OCI-LY7 (cell line): ENCODE measurements around the gene SPRYD3. TPM values are rescaled to one million over a fixed set of nuclear protein-coding genes. Genes with fewer than 3 reads are reported as not detected.

ENCODE experiments used
- BruUV-seq: library from RNA; stranded (reverse); fragments of 400-500 nt; replicated peaks from 2 replicates; lab custom pipeline; 2021; lab: Mats Ljungman, UMichigan
- CTCF ChIA-PET: fragments of 300-600 bp; sonication (Branson Sonifier 250); formaldehyde crosslinking; loops from one replicate; lab custom pipeline; 2022; ENCODE audit warnings: antibody characterized with exemption; ENCODE audit not compliant: unreplicated experiment; lab: Charles Lee
- POLR2A ChIA-PET: fragments of 300-600 bp; sonication (Branson Sonifier 250); formaldehyde crosslinking; loops from one replicate; lab custom pipeline; 2022; ENCODE audit warnings: antibody characterized with exemption; lab: Charles Lee
- DNase-seq: peaks from one replicate; pipeline ENCODE4 v3.0.0-alpha.2; 2015; ENCODE audit warnings: low spot score
- H2AFZ ChIP-seq: fragments of 200-600 bp; sonication (generic), shearing (Covaris generic); 2 replicates; pipeline ENCODE4 v1.6.1; 2014; ENCODE audit warnings: mild to moderate bottlenecking, antibody characterized with exemption, low read length, moderate library complexity
- H3K27ac ChIP-seq: fragments of 200-600 bp; sonication (generic); 2 replicates; pipeline ENCODE4 v1.5.1; 2014; ENCODE audit warnings: mixed run types, low read depth, mild to moderate bottlenecking, moderate library complexity, low read length, inconsistent platforms; ENCODE audit not compliant: poor library complexity, severe bottlenecking
- H3K36me3 ChIP-seq: fragments of 200-600 bp; sonication (generic); 2 replicates; pipeline ENCODE4 v1.6.1; 2014; ENCODE audit warnings: mild to moderate bottlenecking, antibody characterized with exemption, low read length, moderate library complexity, mixed read lengths; ENCODE audit not compliant: insufficient read depth
- H3K4me1 ChIP-seq: fragments of 200-600 bp; sonication (generic); 2 replicates; pipeline ENCODE4 v1.5.1; 2014; ENCODE audit warnings: mild to moderate bottlenecking, low read length; ENCODE audit not compliant: insufficient read depth, poor library complexity, severe bottlenecking
- H3K4me2 ChIP-seq: fragments of 200-600 bp; sonication (generic); 2 replicates; pipeline ENCODE4 v1.6.1; 2014; ENCODE audit warnings: mild to moderate bottlenecking, low read length
- H3K4me3 ChIP-seq: fragments of 200-600 bp; sonication (generic); 2 replicates; pipeline ENCODE4 v1.5.1; 2014; ENCODE audit warnings: mild to moderate bottlenecking, low read depth, low read length; ENCODE audit not compliant: poor library complexity, severe bottlenecking
- H3K79me2 ChIP-seq: fragments of 200-600 bp; sonication (generic); 2 replicates; pipeline ENCODE4 v1.6.1; 2016; ENCODE audit warnings: low read depth, mild to moderate bottlenecking, low read length, moderate library complexity, mixed read lengths; ENCODE audit not compliant: insufficient read depth
- H3K9me2 ChIP-seq: fragments of 200-600 bp; sonication (generic); 2 replicates; pipeline ENCODE4 v1.6.1; 2016; ENCODE audit warnings: mild to moderate bottlenecking, low read length, mixed read lengths; ENCODE audit not compliant: insufficient read depth
- H3K9me3 ChIP-seq: fragments of 200-600 bp; sonication (generic); 2 replicates; pipeline ENCODE4 v1.6.1; 2014; ENCODE audit warnings: mild to moderate bottlenecking, mixed run types, low read length, mixed read lengths
- H4K20me1 ChIP-seq: fragments of 200-600 bp; sonication (generic); 2 replicates; pipeline ENCODE4 v1.6.1; 2014; ENCODE audit warnings: mild to moderate bottlenecking, antibody characterized with exemption, low read length, moderate library complexity, mixed read lengths; ENCODE audit not compliant: insufficient read depth
- EZH2phosphoT487 ChIP-seq: fragments of 200-600 bp; sonication (generic); IDR thresholded peaks from 2 replicates; pipeline ENCODE4 v1.6.1; 2018; ENCODE audit warnings: low read depth, borderline replicate concordance, mild to moderate bottlenecking, mixed run types, antibody characterized with exemption, low read length, moderate library complexity, mixed read lengths
- intact Hi-C: fragments of 100-400 bp; cut with micrococcal nuclease; formaldehyde crosslinking; loops from one replicate; pipeline ENCODE4 v1.10.0; 2022; ENCODE audit not compliant: unreplicated experiment
- total RNA-seq, 2 experiments: library from RNA; depleted of rRNA in 1 of 2; stranded (reverse); fragments of >200 nt in 1 of 2; shearing (Covaris generic) in 1 of 2; gene quantifications; 2 replicates each; pipeline ENCODE4 v1.2.3, GENCODE V29; 2014 to 2022
- TF ChIP-seq, protein P1 (sequence below): fragments of 200-600 bp; sonication (generic); conservative IDR thresholded peaks from 2 replicates; pipeline ENCODE4 v1.5.1; 2014; ENCODE audit warnings: mild to moderate bottlenecking, antibody characterized with exemption, low read length, moderate library complexity, mixed read lengths

Gene SPRYD3
- total RNA-seq, 2 experiments from 2014 or later, result 7.3 to 20.5 TPM

DNA sequence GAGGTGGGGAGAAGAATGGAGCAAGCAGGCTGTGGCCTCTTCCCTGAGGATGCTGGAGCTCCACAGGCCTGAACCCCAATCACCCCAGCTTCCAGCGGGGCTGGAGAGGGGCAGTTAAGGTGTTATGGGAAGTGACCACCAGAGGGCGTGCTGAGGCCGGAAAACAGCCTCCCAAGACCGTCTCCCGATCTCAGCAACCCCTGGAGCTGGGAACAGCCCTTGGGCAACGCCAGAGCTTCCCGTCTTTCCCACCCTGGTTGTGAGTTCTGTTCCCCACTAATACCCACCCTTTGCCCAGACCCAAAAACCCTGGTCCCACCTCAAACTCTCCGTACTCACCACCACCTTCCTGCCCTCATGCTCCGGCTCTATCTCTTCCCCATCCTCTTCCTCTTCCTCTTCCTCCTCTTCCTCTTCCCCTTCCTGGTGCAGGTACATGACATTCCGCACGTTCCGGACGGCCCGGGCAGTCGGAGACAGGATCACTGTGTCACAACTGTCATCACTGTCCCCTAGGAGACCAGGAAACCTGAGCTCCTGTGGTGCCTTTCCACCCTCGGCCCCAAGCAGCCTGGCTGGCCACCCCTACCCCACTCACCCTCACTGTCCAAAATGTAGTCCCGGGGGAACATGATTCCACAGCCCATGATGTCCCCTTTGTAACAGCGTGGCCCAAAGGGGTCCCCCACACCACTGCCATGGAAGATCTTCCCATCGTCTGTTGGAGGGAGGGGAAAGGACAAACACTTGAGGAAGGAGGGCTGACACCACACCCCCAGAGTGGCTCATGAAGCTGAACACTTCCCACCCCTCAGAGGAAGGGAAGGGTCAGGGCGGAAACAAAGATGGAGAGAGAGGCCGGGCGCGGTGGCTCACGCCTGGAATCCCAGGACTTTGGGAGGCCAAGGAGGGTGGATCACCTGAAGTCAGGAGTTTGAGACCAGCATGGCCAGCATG, 12.9 kb downstream of the SPRYD3 start:
- Histone ChIP-seq H3K4me2 (no peak overlapping the region), H3K4me3 (no peak overlapping the region), H3K4me1 (no peaks in the 10 kb centered on the region), H3K36me3 (peaks cover 17% of the 10 kb centered on the region; the same call in 1 of the 2 replicates), H2AFZ (no peak overlapping the region), H4K20me1 (no peaks in the 10 kb centered on the region), H3K9me3 (no peaks in the 10 kb centered on the region), H3K9me2 (no peaks in the 10 kb centered on the region), H3K27ac (no peak overlapping the region), H3K79me2 (no peaks in the 10 kb centered on the region)
- no TSS peak for BruUV-seq
- POLR2A ChIA-PET, result interaction anchor here (0.6 to 2.9 kb wide), 6 partner anchors 14 to 52 kb away, joined by 3 to 12 read pairs (median 3); partner anchors contain the start of genes SOAT2 and SPRYD3
- DNase-seq, result peak; percentile 63
- intact Hi-C loops, result loop anchor here (1.0 kb wide), 1 partner anchor 33 kb away; no protein-coding TSS in a partner anchor
- CTCF ChIA-PET, result interaction anchor here (0.6 to 2.1 kb wide), 8 partner anchors 9 to 134 kb away, joined by 3 to 13 read pairs (median 6); partner anchors contain the start of genes IGFBP6 and SPRYD3
- TF ChIP-seq, protein P1, sequence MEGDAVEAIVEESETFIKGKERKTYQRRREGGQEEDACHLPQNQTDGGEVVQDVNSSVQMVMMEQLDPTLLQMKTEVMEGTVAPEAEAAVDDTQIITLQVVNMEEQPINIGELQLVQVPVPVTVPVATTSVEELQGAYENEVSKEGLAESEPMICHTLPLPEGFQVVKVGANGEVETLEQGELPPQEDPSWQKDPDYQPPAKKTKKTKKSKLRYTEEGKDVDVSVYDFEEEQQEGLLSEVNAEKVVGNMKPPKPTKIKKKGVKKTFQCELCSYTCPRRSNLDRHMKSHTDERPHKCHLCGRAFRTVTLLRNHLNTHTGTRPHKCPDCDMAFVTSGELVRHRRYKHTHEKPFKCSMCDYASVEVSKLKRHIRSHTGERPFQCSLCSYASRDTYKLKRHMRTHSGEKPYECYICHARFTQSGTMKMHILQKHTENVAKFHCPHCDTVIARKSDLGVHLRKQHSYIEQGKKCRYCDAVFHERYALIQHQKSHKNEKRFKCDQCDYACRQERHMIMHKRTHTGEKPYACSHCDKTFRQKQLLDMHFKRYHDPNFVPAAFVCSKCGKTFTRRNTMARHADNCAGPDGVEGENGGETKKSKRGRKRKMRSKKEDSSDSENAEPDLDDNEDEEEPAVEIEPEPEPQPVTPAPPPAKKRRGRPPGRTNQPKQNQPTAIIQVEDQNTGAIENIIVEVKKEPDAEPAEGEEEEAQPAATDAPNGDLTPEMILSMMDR, result peak; percentile 93
- no peak for TF ChIP-seq EZH2phosphoT487

- Histone ChIP-seq H3K4me2 (no peak overlapping the region), H3K27ac (no peak overlapping the region), H3K4me1 (no peaks in the 10 kb centered on the region), H3K9me3 (no peaks in the 10 kb centered on the region), H3K9me2 (no peaks in the 10 kb centered on the region), H2AFZ (no peak overlapping the region), H3K36me3 (peaks cover 17% of the 10 kb centered on the region; the same call in 1 of the 2 replicates), H4K20me1 (no peaks in the 10 kb centered on the region), H3K79me2 (no peaks in the 10 kb centered on the region), H3K4me3 (no peak overlapping the region)
- intact Hi-C loops, result no loop called here
- BruUV-seq, result no TSS peak
- no peak for TF ChIP-seq EZH2phosphoT487
- TF ChIP-seq, protein P1, result no peak
- no peak for DNase-seq
- POLR2A ChIA-PET, result interaction anchor here (0.6 to 2.9 kb wide), 6 partner anchors 14 to 53 kb away, joined by 3 to 12 read pairs (median 3); partner anchors contain the start of genes SOAT2 and SPRYD3
- CTCF ChIA-PET, result interaction anchor here (1.3 to 2.1 kb wide), 4 partner anchors 8 to 37 kb away, joined by 6 to 13 read pairs (median 8); partner anchors contain the start of gene SPRYD3
Observed at GRCh38 chr12:53065470-53065869, 13.7 kb downstream of the SPRYD3 start.
